ENCODE measurements around the gene MARCHF7.

The MARCHF7 gene

DNA sequence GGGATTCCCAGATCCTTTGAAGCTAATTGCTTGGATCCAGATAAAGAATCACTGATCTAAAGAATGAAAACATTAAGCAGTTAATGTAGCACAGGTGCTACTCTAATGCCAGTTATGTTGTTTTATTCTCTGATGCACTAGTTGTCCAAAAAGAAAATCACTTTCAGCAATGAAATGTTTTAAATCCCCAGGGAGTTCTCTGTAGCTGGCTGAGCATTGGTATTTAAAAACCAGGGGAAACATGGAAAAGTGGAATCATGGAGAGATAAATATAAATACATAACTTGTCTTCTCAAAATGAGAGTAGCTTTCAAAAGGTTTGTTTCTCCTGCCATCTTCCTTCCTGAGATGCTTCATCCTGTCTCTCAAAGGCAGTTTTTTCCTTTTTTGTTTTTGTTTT, 48.0 kb downstream of the MARCHF7 start:
- in situ Hi-C loops (cut with MboI; ENCODE audit: low sequenced_read_pairs), result no loop called here

GRCh38 chr2:159762075-159762474, 49.8 kb downstream of the MARCHF7 start:
- in situ Hi-C loops (cut with MboI; ENCODE audit: low sequenced_read_pairs), result no loop called here

Measured in HL-60/S4 (cell line).